Frontal cortex (tissue), 4 donors: Measurements from ENCODE around the gene ENPP6. TPM values are rescaled to one million over a fixed set of nuclear protein-coding genes. Genes with fewer than 3 reads are reported as not detected.
"Not testable (repeated sequence)": the region's sequence is repeated elsewhere in the genome, so short reads cannot be mapped to it uniquely, and the experiment has no call there.

Experiments
- DNase-seq, 2 donors: peaks; one replicate each; pipeline ENCODE4 v3.0.0; 2012; ENCODE audit warnings: low spot score in 2 of 2
- FAIRE-seq: peaks from 2 replicates; lab custom pipeline; 2012; peaks lifted over from hg19 to GRCh38; lab: Jason Lieb, UNC
- total RNA-seq: library from RNA; depleted of rRNA; stranded (reverse); fragments of >200 nt; gene quantifications from one replicate; pipeline ENCODE4 v1.2.3, GENCODE V29; 2014
- donor health status: control.
- donor health status: control.
- donor health status: control.

ENPP6 gene
- total RNA-seq, 1 donor from 2014 or later = 1.6 TPM

- FAIRE-seq = no peak
- DNase-seq = no peak
Measured at GRCh38 chr4:184156163-184156920, 61.3 kb downstream of the ENPP6 start.

DNA sequence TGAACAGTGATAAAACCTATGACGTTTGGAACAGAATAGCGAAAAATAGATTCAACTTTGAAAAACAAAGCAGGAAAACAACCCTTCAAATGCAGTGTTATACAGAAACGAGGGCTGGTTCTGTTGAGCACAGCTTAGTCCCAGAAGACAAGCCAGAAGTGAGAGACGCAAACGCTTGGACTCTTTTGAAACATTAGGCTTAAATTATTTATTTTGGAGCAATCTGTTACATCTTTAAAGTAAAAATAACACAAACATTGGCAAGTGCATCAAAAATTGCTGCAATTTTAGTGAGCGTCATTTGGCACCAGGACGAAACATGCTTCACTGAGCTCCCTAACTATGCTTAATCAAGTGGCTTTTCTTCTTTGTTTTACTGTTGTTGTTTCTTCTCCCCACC, 63.5 kb downstream of the ENPP6 start:
- FAIRE-seq = no peak
- no peak for DNase-seq

GRCh38 chr4:184153781-184154180, 63.9 kb downstream of the ENPP6 start:
- DNase-seq (no peak), FAIRE-seq (no peak)

- FAIRE-seq = no peak
- no peak for DNase-seq
Measured at GRCh38 chr4:184151988-184152485, 65.6 kb downstream of the ENPP6 start.

DNA sequence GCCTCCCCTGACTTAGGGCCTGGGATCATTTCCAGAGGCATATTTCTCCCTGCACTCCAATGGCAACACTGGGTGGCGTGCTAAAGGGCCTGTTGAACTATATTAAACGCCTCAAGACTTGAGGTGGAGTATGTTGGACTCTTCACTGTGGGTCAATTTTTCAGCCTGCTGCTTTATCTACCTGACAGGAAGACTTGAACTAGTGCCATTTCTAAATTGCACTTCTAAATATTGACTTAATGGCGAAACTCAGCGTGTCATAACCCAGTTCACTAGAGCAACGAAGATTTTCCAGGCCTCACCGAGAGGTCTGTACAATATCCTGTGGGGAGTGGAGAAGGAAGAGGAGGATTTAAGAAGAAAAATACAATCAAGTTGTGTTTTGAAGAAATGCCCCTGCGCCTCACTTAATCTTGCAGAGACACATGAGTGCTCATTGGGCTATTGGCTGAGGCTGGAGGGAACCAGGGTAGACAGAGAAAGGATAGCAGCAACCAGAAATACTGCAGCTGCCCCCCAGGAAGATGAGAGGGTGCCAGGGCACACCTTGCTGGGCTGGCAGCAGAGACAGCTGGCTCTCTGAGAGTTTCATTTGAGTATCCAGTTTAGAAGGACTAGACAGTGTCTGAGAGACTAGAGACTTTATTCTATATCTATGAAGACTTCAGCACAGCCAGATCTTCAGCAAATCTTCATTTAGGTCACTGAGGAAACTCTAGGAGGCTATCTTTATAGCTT, 67.4 kb downstream of the ENPP6 start:
- no peak for FAIRE-seq
- no peak for DNase-seq

GRCh38 chr4:184148738-184149637, 68.7 kb downstream of the ENPP6 start:
- FAIRE-seq = no peak

DNA sequence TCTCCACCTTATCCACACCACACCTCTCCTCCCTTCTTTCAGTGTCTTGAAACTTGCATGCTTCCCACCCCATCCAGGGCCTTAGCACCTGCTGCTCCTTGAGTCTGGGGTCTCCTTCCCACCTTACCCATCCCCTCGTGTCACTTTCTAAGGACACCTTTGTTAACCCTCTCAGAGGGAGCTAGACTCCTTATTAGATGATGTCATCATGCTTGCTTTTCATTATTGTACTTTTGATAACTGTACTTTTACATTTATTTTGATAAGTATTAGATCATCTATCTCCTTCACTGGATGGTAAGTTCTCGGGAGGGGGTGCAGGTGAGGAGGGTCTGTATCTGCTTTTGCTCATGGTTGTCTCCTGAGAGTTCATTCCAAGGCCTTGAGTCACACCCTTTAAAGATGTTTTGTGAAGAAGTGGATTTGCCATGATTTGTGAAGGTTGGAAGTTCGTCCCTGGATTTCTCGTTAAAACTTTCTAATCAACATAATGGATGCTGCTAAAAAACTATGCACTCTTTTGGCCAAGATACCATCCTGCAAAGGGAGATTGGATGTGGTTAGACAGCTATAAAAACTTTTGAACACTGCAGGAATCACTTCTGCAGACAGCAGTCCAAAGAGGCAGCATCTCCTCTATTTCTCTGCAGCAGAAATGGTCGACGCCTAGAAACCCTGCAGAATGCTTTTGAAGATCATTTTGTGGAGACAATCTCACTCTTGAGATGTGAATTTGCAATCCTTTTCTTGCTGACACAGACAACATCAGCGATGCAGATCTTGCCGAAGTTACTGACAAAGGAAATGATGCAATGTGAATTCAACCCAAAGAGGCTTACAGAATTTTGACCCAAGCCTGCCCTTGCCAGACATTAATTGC, 69.6 kb downstream of the ENPP6 start:
- no peak for FAIRE-seq
- DNase-seq = no peak

More at GRCh38 chr4:184148738-184149637, 68.7 kb downstream of the ENPP6 start:
- no peak for DNase-seq

GRCh38 chr4:184146951-184147350, 70.7 kb downstream of the ENPP6 start:
- FAIRE-seq = no peak
- no peak for DNase-seq

GRCh38 chr4:184145596-184145995, 72.1 kb downstream of the ENPP6 start:
- FAIRE-seq = no peak
- no peak for DNase-seq

DNA sequence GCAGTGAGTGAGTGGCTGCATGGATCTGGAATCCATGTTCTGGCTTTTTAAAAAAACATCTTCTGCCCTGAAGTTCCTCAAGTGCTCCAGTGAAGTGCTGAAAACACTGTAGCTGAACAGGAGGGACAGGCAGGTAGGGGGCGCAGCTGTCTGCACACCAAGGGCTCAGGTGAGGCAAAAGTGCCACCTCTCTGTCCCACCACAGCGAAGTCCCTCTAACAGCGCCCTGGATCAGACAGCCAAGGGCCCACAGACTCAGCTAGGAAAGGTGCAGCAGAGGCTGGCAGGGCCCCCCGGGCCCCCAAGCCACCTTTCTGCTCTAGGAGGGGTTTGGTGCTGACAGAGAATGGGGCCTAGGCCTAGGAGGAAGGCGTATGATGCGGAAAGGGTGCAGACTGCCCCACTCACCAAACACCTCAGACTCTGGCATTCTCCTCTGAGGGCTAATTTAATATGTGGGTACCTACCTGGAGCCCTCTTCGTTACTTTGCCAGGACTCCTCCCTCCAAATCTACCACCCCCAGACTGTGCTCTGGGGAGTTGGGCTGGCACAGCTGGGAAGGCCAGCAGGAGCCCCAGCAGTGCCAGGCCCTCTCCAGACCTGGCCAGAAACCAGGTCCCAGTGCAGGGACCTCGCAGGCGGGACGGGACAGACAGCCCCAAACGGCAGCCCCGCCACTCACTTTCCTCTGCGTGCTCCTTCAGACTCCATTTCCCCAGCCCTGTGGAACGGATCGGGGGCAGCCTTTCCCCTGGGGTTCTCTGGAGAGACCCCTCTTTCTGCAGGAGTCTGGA, 73.7 kb downstream of the ENPP6 start:
- DNase-seq (no peak), FAIRE-seq (no peak)

- FAIRE-seq (no peak), DNase-seq (no peak)
Measured at GRCh38 chr4:184142121-184143000, 75.3 kb downstream of the ENPP6 start.

DNA sequence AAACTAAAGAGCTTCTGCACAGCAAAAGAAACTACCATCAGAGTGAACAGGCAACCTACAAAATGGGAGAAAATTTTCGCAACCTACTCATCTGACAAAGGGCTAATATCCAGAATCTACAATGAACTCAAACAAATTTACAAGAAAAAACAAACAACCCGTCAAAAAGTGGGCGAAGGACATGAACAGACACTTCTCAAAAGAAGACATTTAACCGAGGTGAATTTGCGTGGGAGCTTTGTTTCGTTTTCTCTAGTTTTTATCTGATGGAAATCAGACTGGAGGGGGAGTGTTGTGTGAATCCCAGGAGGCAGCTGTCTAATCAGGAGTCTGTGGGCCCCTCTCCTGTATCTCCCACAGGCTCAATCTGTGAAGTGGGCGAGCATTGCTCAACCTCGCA, 76.8 kb downstream of the ENPP6 start:
- not testable (repeated sequence) for DNase-seq, FAIRE-seq

DNA sequence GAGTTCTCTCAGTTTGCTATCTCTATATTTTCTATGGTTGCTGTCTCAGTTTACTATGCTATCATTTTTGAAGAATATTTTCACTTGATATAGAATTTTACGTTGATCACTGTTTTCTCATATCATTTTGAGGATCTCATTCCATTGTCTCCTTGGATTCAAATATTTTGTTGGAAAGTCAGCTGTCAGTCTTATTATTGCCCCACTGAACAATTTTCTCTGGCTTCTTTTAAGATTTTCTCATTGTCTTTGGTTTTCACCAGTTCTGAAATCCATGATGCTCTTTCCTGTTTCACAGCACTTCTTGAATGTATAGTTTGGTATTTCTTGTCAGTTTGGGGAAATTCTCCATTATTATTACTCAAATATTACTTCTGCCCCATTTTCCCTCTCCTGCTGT, 81.1 kb downstream of the ENPP6 start:
- DNase-seq (no peak), FAIRE-seq (no peak)

DNA sequence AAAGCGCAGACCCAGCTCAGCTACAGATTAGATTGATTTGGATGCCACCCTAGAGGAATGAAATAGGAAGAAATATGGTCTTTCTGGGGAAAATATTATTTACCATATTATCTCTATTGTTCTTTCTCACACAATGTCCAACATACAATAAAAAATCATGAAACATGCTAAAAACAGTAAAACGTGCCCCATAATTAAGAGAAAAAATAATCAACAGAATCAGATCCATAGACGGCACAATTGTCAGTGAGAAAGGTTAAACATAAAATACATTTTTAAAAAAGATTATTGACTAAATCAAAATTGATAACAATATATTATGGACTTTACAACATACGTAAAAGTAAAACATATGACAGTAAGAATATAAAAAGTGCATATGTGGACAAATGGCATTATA, 90.9 kb downstream of the ENPP6 start:
- FAIRE-seq (no peak), DNase-seq (no peak)

GRCh38 chr4:184122631-184123408, 94.9 kb downstream of the ENPP6 start:
- no peak for DNase-seq
- no peak for FAIRE-seq

GRCh38 chr4:184120549-184121127, 97.0 kb downstream of the ENPP6 start:
- FAIRE-seq = no peak

More at GRCh38 chr4:184120549-184121127, 97.0 kb downstream of the ENPP6 start:
- no peak for DNase-seq
